HG03060 (cell line): ENCODE data around the gene SYNGR3.
"Not testable (repeated sequence)": the region's sequence is repeated elsewhere in the genome, so short reads cannot be mapped to it uniquely, and the experiment has no call there.

Source experiments
- ATAC-seq: cut with Tn5 transposase; IDR thresholded peaks from one replicate; pipeline ENCODE4 v1.9.1; 2021; ENCODE audit warnings: low read depth, moderate number of reproducible peaks; ENCODE audit not compliant: unreplicated experiment

Gene SYNGR3

GRCh38 chr16:2006317-2006716 is 16.5 kb downstream of the SYNGR3 start:
- ATAC-seq: no peak

- ATAC-seq: no peak
Measured at GRCh38 chr16:2007081-2007836, 17.5 kb downstream of the SYNGR3 start.

GRCh38 chr16:2008009-2008526 is 18.3 kb downstream of the SYNGR3 start:
- ATAC-seq: no peak

GRCh38 chr16:2008631-2009163 is 18.9 kb downstream of the SYNGR3 start:
- ATAC-seq: no peak

GRCh38 chr16:2009164-2009711 is 19.5 kb downstream of the SYNGR3 start:
- ATAC-seq: no peak

- no peak for ATAC-seq
Measured at GRCh38 chr16:2009791-2010510, 20.2 kb downstream of the SYNGR3 start, which contains the start of gene ZNF598. TSS of gene ZNF598 (minus strand) at chr16:2009821.

GRCh38 chr16:2011726-2012125 is 22.0 kb downstream of the SYNGR3 start:
- ATAC-seq: not testable (repeated sequence)

- ATAC-seq: no peak
Measured at GRCh38 chr16:2013527-2013926, 23.8 kb downstream of the SYNGR3 start.

GRCh38 chr16:2015117-2015946 is 25.6 kb downstream of the SYNGR3 start:
- ATAC-seq: no peak

GRCh38 chr16:2015947-2016208 is 26.1 kb downstream of the SYNGR3 start:
- no peak for ATAC-seq

- ATAC-seq: no peak
Measured at GRCh38 chr16:2016407-2016922, 26.7 kb downstream of the SYNGR3 start.

GRCh38 chr16:2019518-2019920 is 29.7 kb downstream of the SYNGR3 start, which contains the start of gene NPW:
TSS of gene NPW (plus strand) at chr16:2019785.
- no peak for ATAC-seq

GRCh38 chr16:2019921-2020831 is 30.4 kb downstream of the SYNGR3 start:
- ATAC-seq: no peak

- no peak for ATAC-seq
Measured at GRCh38 chr16:2022723-2023091, 32.9 kb downstream of the SYNGR3 start.

- ATAC-seq: peak; percentile 64
Measured at GRCh38 chr16:2023092-2024031, 33.6 kb downstream of the SYNGR3 start.

- no peak for ATAC-seq
Measured at GRCh38 chr16:2024032-2024420, 34.3 kb downstream of the SYNGR3 start.

GRCh38 chr16:2025251-2025650 is 35.5 kb downstream of the SYNGR3 start:
- ATAC-seq: no peak

GRCh38 chr16:2025878-2026460 is 36.2 kb downstream of the SYNGR3 start:
- ATAC-seq: no peak
